ENCODE measurements around the gene CHCHD6.

CHCHD6 gene

DNA sequence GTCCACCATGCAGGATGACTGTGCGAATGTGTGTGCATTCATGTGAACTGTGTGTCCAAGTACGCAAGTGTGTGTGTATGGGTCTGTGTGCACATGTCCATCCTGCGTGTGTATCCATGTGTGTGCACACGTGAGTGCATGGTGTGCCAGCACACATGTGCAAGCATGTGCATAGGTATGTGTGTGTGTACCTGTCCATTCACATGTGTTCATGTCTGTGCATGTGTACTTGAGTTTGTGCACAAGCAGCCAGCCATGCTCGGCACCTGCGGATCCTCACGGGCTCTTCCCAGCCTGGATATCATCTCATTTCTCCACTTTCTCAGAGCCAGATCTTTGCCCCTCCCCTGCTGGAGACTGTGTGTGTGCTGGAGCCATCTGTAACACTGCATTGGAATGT, 260.2 kb downstream of the CHCHD6 start:
- DNase-seq (ENCODE audit: low read depth), result no peak
- H3K4me3 ChIP-seq (replicated peaks; ENCODE audit: low read depth, low read length), result no peak overlapping the region
- no peak for TF ChIP-seq CTCF (IDR thresholded peaks at IDR 0.05; ENCODE audit: low read length, missing control alignments)

GRCh38 chr3:126964950-126965349, 260.9 kb downstream of the CHCHD6 start:
- no peak overlapping the region for H3K4me3 ChIP-seq (replicated peaks; ENCODE audit: low read depth, low read length)
- TF ChIP-seq CTCF (IDR thresholded peaks at IDR 0.05; ENCODE audit: low read length, missing control alignments), result no peak
- DNase-seq (ENCODE audit: low read depth), result no peak

DNA sequence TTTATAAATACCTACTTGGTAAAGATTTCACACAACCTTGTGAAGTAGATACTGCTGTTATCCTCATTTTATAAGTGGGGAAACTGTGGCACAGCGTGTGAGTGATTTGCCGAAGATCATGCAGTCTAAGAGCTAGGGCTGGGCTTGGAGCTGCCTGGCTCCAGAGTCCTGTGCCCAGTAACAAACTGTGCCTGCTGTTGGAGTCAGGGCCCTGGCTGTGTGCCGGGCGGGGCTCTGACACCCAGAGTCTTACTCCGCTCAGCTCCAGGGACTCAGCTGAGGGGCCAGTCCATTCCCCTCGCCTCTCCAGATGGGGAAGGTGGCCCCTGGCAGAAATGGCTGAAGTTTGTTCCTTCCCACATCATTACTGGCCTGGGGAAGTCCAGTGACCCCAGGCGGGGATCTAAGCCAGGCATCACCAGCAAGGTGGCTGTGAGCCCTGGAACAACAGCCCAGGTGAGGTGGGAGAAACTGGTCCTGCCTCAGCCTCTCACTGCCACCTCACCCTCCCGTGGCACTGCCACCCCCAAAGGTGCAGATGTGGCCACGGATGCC, 261.6 kb downstream of the CHCHD6 start:
- no peak overlapping the region for H3K4me3 ChIP-seq (replicated peaks; ENCODE audit: low read depth, low read length)
- no peak for TF ChIP-seq CTCF (IDR thresholded peaks at IDR 0.05; ENCODE audit: low read length, missing control alignments)
- DNase-seq (ENCODE audit: low read depth), result no peak

DNA sequence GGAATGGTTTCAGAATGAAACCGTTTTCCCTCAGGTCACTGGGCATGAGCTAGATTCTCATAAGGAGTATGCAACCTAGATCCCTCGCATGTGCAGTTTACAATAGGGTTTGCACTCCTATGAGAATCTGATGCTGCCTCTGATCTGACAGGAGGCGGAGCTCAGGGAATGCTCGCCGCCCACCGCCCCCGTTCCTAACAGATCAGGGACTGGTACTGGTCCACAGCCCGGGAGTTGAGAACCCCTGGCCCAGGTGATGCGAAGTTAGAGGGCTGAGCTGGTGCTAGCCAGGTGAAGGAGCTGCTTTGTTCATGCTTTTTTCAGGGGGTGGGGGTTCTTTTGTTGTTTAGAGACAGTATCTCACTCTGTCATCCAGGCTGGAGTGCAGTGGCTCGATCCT, 263.3 kb downstream of the CHCHD6 start:
- no peak for TF ChIP-seq CTCF (IDR thresholded peaks at IDR 0.05; ENCODE audit: low read length, missing control alignments)
- H3K4me3 ChIP-seq (replicated peaks; ENCODE audit: low read depth, low read length), result no peak overlapping the region
- DNase-seq (ENCODE audit: low read depth), result no peak

DNA sequence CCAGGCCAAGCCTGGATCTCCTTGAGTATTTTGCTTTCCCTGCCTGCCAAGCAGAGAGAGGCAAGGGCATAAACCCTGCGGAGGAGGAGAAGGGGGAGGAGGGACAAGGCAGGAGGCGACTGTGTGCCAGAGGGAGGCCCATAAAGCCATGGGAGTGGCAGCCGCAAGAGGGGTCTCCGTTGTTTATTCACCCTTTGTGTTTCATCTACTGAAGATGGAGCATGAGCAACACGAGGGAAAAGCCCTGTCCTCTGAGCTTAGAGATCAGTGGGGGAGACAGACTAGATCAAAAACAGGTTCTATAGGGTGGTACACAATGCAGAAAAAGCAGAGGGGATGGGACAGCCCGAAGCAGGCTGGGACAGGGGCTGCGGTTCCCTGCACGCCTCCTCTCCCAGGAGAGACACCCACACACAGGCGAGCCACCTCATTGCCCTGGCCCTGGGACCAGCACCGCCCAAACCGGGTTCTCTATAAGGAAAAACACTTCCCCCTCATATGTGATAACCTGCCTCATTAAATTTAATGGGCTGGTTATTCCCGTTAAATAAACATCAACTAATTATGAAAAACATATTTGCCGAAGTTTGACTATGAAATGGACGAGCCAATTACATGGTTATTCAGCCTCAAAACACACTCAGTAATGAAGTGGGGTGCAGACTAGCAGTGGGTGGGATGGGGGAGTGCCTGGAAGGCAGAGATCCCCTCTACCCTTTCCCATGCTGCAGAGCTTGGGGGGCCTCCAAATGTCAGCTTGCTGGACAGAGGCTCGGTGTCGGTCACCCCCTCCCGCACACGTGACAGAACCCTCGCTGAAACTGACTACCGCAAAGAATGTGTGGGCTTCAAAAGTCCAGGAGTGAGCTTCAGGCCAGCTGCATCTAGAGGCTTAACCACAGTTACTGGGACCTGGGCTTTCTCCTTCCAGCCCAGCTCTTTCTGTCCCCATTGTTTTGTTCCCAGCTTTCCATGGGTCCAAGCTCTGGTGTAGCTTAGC, 264.7 kb downstream of the CHCHD6 start:
- DNase-seq (ENCODE audit: low read depth), result no peak
- no peak for TF ChIP-seq CTCF (IDR thresholded peaks at IDR 0.05; ENCODE audit: low read length, missing control alignments)
- H3K4me3 ChIP-seq (replicated peaks; ENCODE audit: low read depth, low read length), result no peak overlapping the region

DNA sequence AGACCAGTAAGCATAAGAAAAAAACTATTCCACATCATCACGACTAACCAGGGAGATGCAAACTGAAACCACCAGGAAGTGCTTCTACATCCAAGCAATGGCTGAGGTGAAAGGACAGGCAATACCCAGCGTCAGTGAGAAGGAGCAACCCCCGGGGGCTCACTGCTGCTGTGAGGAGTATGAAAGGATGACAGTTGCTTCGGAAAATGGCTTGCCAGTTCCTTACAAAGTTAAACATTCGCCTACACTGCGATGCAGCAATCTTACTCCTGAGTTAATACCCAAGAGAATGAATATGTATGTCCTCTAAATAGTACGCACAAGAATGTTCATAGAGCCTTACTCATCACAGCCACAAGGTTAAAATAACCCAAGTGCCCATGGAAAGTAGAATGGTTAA, 265.5 kb downstream of the CHCHD6 start:
- H3K4me3 ChIP-seq (replicated peaks; ENCODE audit: low read depth, low read length), result no peak overlapping the region
- TF ChIP-seq CTCF (IDR thresholded peaks at IDR 0.05; ENCODE audit: low read length, missing control alignments), result no peak
- no peak for DNase-seq (ENCODE audit: low read depth)
